Fibroblast of skin of left biceps (primary cell): ENCODE data around the gene MAGEB18.

Experiments
- DNase-seq, 2 experiments: peaks; one replicate each; pipeline ENCODE4 v3.0.0-alpha.2; 2013; ENCODE audit warnings: low read depth in 2 of 2

MAGEB18 gene

GRCh38 chrX:26138274-26138673 is at the start of gene MAGEB18:
MAGEB18 (plus strand) TSS chrX:26138343; CDS start chrX:26138986, 643 bp downstream.
- DNase-seq = no peak

GRCh38 chrX:26100421-26100920 is 37.7 kb upstream of the MAGEB18 start:
- DNase-seq = no peak

- no peak for DNase-seq
These were observed 29.0 kb upstream of the MAGEB18 start for GRCh38 chrX:26109142-26109541.

- no peak for DNase-seq
These were observed 7.9 kb downstream of the MAGEB18 start for GRCh38 chrX:26146024-26146423.

- DNase-seq = no peak
These were observed 22.2 kb downstream of the MAGEB18 start, which contains the start of gene MAGEB6B for GRCh38 chrX:26160301-26160700. MAGEB6B (plus strand) TSS chrX:26160601; CDS start chrX:26160601, 0 bp downstream.
